ENCODE data around the gene HARS1.

- TF ChIP-seq, protein P1, sequence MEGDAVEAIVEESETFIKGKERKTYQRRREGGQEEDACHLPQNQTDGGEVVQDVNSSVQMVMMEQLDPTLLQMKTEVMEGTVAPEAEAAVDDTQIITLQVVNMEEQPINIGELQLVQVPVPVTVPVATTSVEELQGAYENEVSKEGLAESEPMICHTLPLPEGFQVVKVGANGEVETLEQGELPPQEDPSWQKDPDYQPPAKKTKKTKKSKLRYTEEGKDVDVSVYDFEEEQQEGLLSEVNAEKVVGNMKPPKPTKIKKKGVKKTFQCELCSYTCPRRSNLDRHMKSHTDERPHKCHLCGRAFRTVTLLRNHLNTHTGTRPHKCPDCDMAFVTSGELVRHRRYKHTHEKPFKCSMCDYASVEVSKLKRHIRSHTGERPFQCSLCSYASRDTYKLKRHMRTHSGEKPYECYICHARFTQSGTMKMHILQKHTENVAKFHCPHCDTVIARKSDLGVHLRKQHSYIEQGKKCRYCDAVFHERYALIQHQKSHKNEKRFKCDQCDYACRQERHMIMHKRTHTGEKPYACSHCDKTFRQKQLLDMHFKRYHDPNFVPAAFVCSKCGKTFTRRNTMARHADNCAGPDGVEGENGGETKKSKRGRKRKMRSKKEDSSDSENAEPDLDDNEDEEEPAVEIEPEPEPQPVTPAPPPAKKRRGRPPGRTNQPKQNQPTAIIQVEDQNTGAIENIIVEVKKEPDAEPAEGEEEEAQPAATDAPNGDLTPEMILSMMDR (IDR thresholded peaks at IDR 0.05; ENCODE audit: extremely low read depth in 1 of 2, insufficient read depth in 1 of 2, low read depth in 1 of 2, low read length in 2 of 2), result no peak
- no peak for TF ChIP-seq POLR2A (IDR thresholded peaks at IDR 0.05; ENCODE audit: low read depth, low read length)
- TF ChIP-seq JUN (IDR thresholded peaks at IDR 0.05; ENCODE audit: borderline replicate concordance, insufficient read depth, insufficient read length, low read depth), result no peak
- TF ChIP-seq EZH2 (IDR thresholded peaks at IDR 0.05; ENCODE audit: borderline replicate concordance, low read depth, low read length, severe bottlenecking), result no peak
- no peak for TF ChIP-seq POLR2AphosphoS5 (IDR thresholded peaks at IDR 0.05; ENCODE audit: insufficient read depth, low read depth, low read length)
- TF ChIP-seq, protein P2, sequence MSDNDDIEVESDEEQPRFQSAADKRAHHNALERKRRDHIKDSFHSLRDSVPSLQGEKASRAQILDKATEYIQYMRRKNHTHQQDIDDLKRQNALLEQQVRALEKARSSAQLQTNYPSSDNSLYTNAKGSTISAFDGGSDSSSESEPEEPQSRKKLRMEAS (IDR thresholded peaks at IDR 0.05; ENCODE audit: insufficient read depth, insufficient read length), result no peak
- TF ChIP-seq FOS (IDR thresholded peaks at IDR 0.05; ENCODE audit: borderline replicate concordance, insufficient read depth, low read length), result no peak
- no peak for TF ChIP-seq MYC (IDR thresholded peaks at IDR 0.05; ENCODE audit: low read depth, low read length)
- no peak for TF ChIP-seq GATA2 (IDR thresholded peaks at IDR 0.05; ENCODE audit: insufficient read depth, insufficient read length, low read depth, low read length)
Measured at GRCh38 chr5:140713562-140714094, 22.5 kb upstream of the HARS1 start.
